ENCODE measurements around the gene PTF1A. TPM values are rescaled to one million over a fixed set of nuclear protein-coding genes. Genes with fewer than 3 reads are reported as not detected.

Gene PTF1A
- total RNA-seq, 2 donors from 2014 or later, result not detected

DNA sequence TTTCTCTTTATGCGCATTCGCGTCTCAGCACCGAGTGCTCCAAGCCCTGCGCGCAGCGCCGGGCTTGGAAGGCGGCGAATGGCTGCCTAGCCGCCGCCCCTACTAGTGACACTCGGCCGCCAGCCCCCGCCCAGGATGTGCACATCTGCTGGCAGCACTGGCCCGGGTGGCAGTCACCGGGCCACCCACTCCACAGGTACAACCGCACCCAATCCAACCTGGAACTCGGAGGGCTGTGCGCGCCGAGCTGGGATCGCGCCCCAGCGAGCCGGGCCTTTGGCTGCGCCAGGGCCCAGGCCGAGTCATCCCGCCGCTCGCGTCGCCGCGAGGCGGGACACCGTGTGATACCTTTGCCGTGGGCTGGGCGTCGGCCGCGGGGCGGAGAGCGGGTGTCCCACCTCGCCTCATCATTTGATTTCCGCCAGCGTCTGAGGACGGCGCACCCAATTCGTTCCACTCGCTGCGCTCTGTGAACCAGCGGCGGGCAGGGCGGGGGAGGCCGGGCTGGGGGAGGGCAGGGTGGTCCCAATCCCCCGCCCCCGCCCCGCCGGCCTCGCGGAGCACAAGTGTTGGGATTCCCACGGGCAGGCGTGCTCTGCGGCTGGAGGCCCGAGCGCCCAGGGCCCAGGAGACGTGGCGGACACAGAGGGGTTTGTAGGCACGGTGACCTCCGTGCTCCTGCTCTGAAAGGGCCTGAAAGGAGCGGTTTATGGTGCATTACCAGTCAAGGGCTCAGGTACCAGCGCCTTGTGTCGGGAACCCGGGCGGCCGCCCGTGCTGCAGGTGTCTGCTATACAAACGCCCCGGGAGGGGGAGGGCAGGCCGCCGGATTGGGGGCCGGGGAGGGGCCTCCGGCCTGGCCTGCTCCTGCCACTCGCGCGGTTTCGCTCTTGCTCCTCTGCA lies 17.8 kb upstream of the PTF1A start:
- Histone ChIP-seq H3K27me3 (peaks cover 33% of the 10 kb centered on the region), H3K9ac (ENCODE audit: low read depth in 2 of 2, low read length in 2 of 2) (no peak overlapping the region), H3K36me3 (no peaks in the 10 kb centered on the region), H3K9me3 (no peaks in the 10 kb centered on the region), H3K27ac (no peak overlapping the region), H3K4me3 (no peak overlapping the region), H3K4me1 (no peaks in the 10 kb centered on the region)
- TF ChIP-seq, protein P1, sequence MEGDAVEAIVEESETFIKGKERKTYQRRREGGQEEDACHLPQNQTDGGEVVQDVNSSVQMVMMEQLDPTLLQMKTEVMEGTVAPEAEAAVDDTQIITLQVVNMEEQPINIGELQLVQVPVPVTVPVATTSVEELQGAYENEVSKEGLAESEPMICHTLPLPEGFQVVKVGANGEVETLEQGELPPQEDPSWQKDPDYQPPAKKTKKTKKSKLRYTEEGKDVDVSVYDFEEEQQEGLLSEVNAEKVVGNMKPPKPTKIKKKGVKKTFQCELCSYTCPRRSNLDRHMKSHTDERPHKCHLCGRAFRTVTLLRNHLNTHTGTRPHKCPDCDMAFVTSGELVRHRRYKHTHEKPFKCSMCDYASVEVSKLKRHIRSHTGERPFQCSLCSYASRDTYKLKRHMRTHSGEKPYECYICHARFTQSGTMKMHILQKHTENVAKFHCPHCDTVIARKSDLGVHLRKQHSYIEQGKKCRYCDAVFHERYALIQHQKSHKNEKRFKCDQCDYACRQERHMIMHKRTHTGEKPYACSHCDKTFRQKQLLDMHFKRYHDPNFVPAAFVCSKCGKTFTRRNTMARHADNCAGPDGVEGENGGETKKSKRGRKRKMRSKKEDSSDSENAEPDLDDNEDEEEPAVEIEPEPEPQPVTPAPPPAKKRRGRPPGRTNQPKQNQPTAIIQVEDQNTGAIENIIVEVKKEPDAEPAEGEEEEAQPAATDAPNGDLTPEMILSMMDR (IDR thresholded peaks at IDR 0.05), result no peak
- no peak for DNase-seq
- intact Hi-C loops (cut with DNase I), result no loop called here

DNA sequence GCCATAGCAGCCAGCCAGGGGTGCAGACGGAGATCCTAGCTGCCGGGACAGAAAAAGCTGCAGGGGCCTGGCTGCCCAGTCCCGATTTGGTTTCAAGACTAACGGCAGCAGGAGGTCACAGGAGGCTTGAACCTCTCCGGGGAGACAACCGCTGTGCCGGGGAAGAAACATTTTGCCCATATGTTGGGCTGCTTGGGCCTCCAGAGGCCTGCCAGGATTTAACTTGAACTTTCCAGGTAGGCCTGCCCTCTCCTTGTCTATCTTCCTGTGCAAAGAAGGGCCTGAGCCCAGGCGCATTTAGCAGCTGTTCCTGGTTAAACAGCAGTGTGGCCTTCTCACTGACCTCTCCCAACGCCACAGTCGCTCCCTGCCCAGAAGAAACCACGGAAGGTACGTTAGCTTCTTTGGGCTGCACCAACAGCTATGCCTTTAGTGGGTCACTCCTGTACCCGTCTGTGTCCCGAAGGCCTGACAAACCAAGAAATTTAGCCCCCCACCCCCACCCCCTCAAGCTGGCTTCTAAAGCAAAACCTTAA lies 17.1 kb upstream of the PTF1A start:
- DNase-seq, result no peak
- TF ChIP-seq, protein P1 (IDR thresholded peaks at IDR 0.05), result no peak
- H3K27ac ChIP-seq, result no peak overlapping the region
- H3K9ac ChIP-seq (ENCODE audit: low read depth in 2 of 2, low read length in 2 of 2), result no peak overlapping the region
- H3K36me3 ChIP-seq, result no peaks in the 10 kb centered on the region
- intact Hi-C loops (cut with DNase I), result no loop called here
- H3K4me1 ChIP-seq, result no peaks in the 10 kb centered on the region
- no peak overlapping the region for H3K4me3 ChIP-seq
- H3K9me3 ChIP-seq, result no peaks in the 10 kb centered on the region
- H3K27me3 ChIP-seq, result peaks cover 33% of the 10 kb centered on the region

DNA sequence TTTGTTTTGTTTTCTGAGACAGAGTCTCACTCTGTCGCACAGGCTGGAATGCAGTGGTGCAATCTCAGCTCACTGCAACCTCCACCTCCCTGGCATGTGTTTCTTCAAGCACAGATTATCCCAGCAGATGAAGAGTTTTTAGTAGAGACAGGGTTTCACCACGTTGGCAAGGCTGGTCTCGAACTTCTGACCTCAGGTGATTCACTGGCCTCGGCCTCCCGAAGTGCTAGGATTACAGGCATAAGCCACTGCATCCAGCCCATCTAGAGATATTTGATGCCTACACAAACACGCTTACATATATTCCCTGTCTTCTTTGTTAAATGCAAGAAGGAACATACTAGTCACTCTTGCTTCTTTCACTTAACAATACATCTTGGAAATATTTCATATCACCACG lies 5.9 kb upstream of the PTF1A start:
- Histone ChIP-seq H3K27me3 (peaks cover 5% of the 10 kb centered on the region), H3K4me1 (no peaks in the 10 kb centered on the region), H3K4me3 (no peak overlapping the region), H3K27ac (no peak overlapping the region), H3K9me3 (no peaks in the 10 kb centered on the region), H3K9ac (ENCODE audit: low read depth in 2 of 2, low read length in 2 of 2) (no peak overlapping the region), H3K36me3 (no peaks in the 10 kb centered on the region)
- intact Hi-C loops (cut with DNase I), result no loop called here
- TF ChIP-seq, protein P1 (IDR thresholded peaks at IDR 0.05), result no peak
- DNase-seq, result no peak

DNA sequence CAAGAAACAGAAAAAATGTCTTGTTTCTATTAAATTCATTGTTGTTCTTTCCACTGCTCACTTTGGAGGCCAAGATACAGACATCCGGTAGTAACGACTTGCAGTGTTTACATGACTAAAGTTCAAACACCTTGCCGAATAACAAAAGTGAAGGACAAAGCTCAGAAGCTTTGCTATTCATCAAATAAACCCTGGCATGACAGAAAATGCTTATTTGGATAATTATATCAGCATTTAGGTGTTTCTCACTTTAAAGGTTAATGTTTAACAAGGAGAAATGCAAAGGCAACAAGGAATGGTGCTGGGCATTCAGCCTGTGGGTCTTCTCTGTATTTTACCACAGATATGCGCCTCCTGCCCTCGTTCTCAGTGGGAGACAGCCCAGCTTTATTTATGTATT lies 5.4 kb upstream of the PTF1A start:
- H3K27ac ChIP-seq, result no peak overlapping the region
- intact Hi-C loops (cut with DNase I), result no loop called here
- TF ChIP-seq, protein P1 (IDR thresholded peaks at IDR 0.05), result no peak
- H3K4me3 ChIP-seq, result no peak overlapping the region
- no peak for DNase-seq
- no peak overlapping the region for H3K9ac ChIP-seq (ENCODE audit: low read depth in 2 of 2, low read length in 2 of 2)
- H3K36me3 ChIP-seq, result no peaks in the 10 kb centered on the region
- peaks cover 10% of the 10 kb centered on the region for H3K27me3 ChIP-seq
- H3K9me3 ChIP-seq, result no peaks in the 10 kb centered on the region
- H3K4me1 ChIP-seq, result no peaks in the 10 kb centered on the region

DNA sequence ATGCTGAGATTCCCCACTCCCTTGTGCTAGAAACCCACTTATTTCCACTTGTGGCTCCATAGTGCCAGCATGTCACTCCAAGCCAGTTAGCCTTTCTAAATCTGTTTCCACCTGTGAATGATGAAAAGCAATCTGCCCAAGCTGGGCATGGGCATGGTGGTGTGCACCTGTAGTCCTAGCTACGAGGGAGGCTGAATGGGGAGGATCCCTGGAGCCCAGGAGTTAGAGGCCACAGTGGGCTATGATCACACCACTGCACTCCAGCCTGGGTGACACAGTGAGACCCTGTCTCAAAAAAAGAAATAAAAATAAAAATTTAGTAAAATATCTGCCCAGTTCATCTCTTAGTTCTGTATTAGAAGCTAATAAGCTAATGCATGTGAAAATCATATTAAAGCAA lies 5.0 kb upstream of the PTF1A start:
- no peaks in the 10 kb centered on the region for H3K4me1 ChIP-seq
- intact Hi-C loops (cut with DNase I), result no loop called here
- H3K27ac ChIP-seq, result no peak overlapping the region
- no peak overlapping the region for H3K4me3 ChIP-seq
- H3K9ac ChIP-seq (ENCODE audit: low read depth in 2 of 2, low read length in 2 of 2), result no peak overlapping the region
- no peak for DNase-seq
- no peaks in the 10 kb centered on the region for H3K36me3 ChIP-seq
- H3K27me3 ChIP-seq, result peaks cover 15% of the 10 kb centered on the region
- H3K9me3 ChIP-seq, result no peaks in the 10 kb centered on the region
- TF ChIP-seq, protein P1 (IDR thresholded peaks at IDR 0.05), result no peak
